Measurements from ENCODE around the gene MTMR3. TPM values are rescaled to one million over a fixed set of nuclear protein-coding genes. Genes with fewer than 3 reads are reported as not detected.

The MTMR3 gene
- total and polyA plus RNA-seq, 2 of the 8 experiments (the other 6 are each of a cell fraction or from before 2014, with no cell fraction given) = 16.9 to 18.5 TPM

- Histone ChIP-seq H2AK5ac (ENCODE audit: low read depth, low read length) (no peak overlapping the region), H3K27ac (ENCODE audit: low read depth, low read length) (no peak overlapping the region), H3K14ac (ENCODE audit: insufficient read length) (no peak overlapping the region), H3K4me2 (ENCODE audit: insufficient read depth in 1 of 2, low read depth in 2 of 2, low read length in 2 of 2) (no peak overlapping the region), H3K4me3 (ENCODE audit: extremely low read depth in 1 of 4, insufficient read depth in 2 of 4, low read depth in 3 of 4, low read length in 4 of 4) (no peak overlapping the region), H4K5ac (ENCODE audit: insufficient read length, low read depth, low read length) (no peak overlapping the region), H3K36me3 (ENCODE audit: control insufficient read depth in 2 of 4, insufficient read depth in 4 of 4, low read length in 3 of 4) (no peaks in the 10 kb centered on the region), H3K79me2 (ENCODE audit: control insufficient read depth in 1 of 2, insufficient read depth in 2 of 2, low read length in 2 of 2) (no peaks in the 10 kb centered on the region), H3K23me2 (ENCODE audit: low read depth, low read length) (peaks cover 2% of the 10 kb centered on the region; the same call in 1 of the 2 replicates), H2BK20ac (ENCODE audit: low read length) (no peak overlapping the region), H3K9me3 (ENCODE audit: insufficient read depth in 2 of 2, low read depth in 1 of 2, low read length in 1 of 2) (no peaks in the 10 kb centered on the region), H2AFZ (ENCODE audit: low read length) (no peak overlapping the region), H2BK5ac (ENCODE audit: low read depth, low read length) (no peak overlapping the region), H4K20me1 (replicated peaks in 1 of 2; ENCODE audit: control insufficient read depth in 1 of 2, insufficient read depth in 2 of 2, low read length in 2 of 2) (peaks cover 0 to 2% of the 10 kb centered on the region in 2 experiments), H3K79me1 (ENCODE audit: low read depth, low read length) (no peaks in the 10 kb centered on the region), H3K56ac (replicated peaks; ENCODE audit: insufficient read length, low read depth, low read length) (no peak overlapping the region), H2BK120ac (replicated peaks; ENCODE audit: low read depth, low read length) (no peak overlapping the region), H3K27me3 (replicated peaks in 1 of 4; ENCODE audit: control insufficient read depth in 3 of 4, extremely low read depth in 1 of 4, insufficient read depth in 3 of 4, low read length in 3 of 4) (no peaks in the 10 kb centered on the region), H3K9ac (replicated peaks in 1 of 4; ENCODE audit: extremely low read depth in 1 of 4, low read depth in 3 of 4, low read length in 3 of 4) (no peak overlapping the region), H3K4me1 (replicated peaks in 1 of 4; ENCODE audit: control insufficient read depth in 3 of 4, insufficient read depth in 4 of 4, low read length in 3 of 4) (no peaks in the 10 kb centered on the region), H4K8ac (ENCODE audit: extremely low read depth, insufficient read depth, low read length) (no peak overlapping the region), H4K91ac (replicated peaks; ENCODE audit: insufficient read length, low read length) (no peak overlapping the region), H2BK15ac (ENCODE audit: low read length) (no peak overlapping the region), H3K23ac (ENCODE audit: insufficient read length) (no peak overlapping the region), H3K4ac (replicated peaks; ENCODE audit: insufficient read length, low read depth, low read length) (no peak overlapping the region), H3K18ac (ENCODE audit: extremely low read depth, low read length) (no peak overlapping the region), H2BK12ac (ENCODE audit: low read depth, low read length) (no peak overlapping the region)
- ChIA-PET POLR2A (ENCODE audit: partially characterized antibody) (no interaction called here), CTCF (ENCODE audit: partially characterized antibody) (interaction anchor here (0.6 kb wide), 1 partner anchor 118 kb away, joined by 4 read pairs; no protein-coding TSS in a partner anchor)
- TF ChIP-seq CREB1 (IDR thresholded peaks at IDR 0.05) (no peak), CHD2 (IDR thresholded peaks at IDR 0.05; ENCODE audit: low read length) (no peak)
- FAIRE-seq (no peak), DNase-seq (ENCODE audit: low read depth in 1 of 2, low spot score in 2 of 2) (no peak)
Measured at GRCh38 chr22:29967461-29967860, 84.5 kb downstream of the MTMR3 start.
